Cardiac fibroblast (primary cell): Measurements from ENCODE around the gene RSRC1.
"Not testable (repeated sequence)": the region's sequence is repeated elsewhere in the genome, so short reads cannot be mapped to it uniquely, and the experiment has no call there.

Experiments
- DNase-seq, 2 donors: peaks; one replicate each; pipeline versions ENCODE4 v3.0.0 to v3.0.0-alpha.2; 2010; ENCODE audit warnings: low read depth in 2 of 2
- H3K4me3 ChIP-seq, 2 donors: replicated peaks in 1 of 2; 1 replicate in 1 of 2; 2 replicates in 1 of 2; pipeline ENCODE4 v1.5.1; 2011; ENCODE audit warnings: low read depth in 2 of 2, low read length in 2 of 2, mild to moderate bottlenecking in 2 of 2, moderate library complexity in 1 of 2
- CTCF ChIP-seq: IDR thresholded peaks from one replicate; pipeline ENCODE4 v1.5.1; 2011; ENCODE audit warnings: low read depth, mild to moderate bottlenecking, low read length, inconsistent platforms

Gene RSRC1

GRCh38 chr3:158330870-158331269, 221.0 kb downstream of the RSRC1 start:
- TF ChIP-seq CTCF, result no peak
- no peak overlapping the region for H3K4me3 ChIP-seq
- DNase-seq, result peak in 1 of 2 donors; percentile 35

DNA sequence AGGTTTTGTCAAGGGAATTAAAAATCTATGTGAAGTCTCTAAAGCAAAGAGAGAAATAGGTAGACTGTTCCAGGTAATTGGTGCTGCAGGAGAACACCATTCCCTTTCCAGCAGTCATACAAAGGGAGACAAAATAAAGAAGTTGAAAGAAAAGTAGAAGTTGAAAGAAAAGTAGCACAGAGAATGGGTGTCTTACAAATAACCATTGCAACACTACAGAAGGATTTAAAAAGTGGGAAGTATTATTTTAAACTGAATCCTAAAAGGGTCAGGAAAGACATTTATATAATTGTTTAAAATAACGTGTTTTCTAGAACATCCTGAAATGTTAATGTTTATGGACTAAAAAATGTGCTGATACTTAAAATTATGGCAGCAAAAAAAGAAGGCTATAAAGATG, 223.8 kb downstream of the RSRC1 start:
- no peak for TF ChIP-seq CTCF
- no peak overlapping the region for H3K4me3 ChIP-seq
- DNase-seq, result no peak

GRCh38 chr3:158337110-158337509, 227.2 kb downstream of the RSRC1 start:
- no peak for TF ChIP-seq CTCF
- DNase-seq, result no peak
- H3K4me3 ChIP-seq, result no peak overlapping the region

DNA sequence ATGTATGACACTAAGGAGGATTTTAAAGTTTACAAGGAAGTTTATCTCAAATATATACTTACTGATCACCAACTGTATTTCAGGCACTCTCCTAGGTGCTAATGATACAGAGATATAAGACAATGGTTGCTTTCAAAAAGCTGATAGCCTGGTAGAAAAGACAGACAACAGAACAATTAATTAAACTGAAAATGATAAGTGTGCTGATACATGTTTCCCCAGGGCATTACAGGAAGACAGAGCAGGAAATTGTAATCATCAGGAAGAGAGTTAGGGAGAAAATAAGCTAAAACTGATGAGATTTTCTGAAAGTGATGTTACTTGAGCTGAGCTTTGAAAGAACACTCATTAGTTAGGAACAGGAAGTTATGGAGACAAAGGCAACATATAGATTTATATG, 229.7 kb downstream of the RSRC1 start:
- no peak for DNase-seq
- no peak overlapping the region for H3K4me3 ChIP-seq
- TF ChIP-seq CTCF, result no peak

- not testable (repeated sequence) for H3K4me3 ChIP-seq, DNase-seq
Observed at GRCh38 chr3:158340951-158341350, 231.1 kb downstream of the RSRC1 start.

- no peak for TF ChIP-seq CTCF
- DNase-seq, result peak; percentile 42 to 50
- no peak overlapping the region for H3K4me3 ChIP-seq
Observed at GRCh38 chr3:158347966-158348365, 238.1 kb downstream of the RSRC1 start.

GRCh38 chr3:158350971-158351370, 241.1 kb downstream of the RSRC1 start:
- no peak for TF ChIP-seq CTCF
- no peak overlapping the region for H3K4me3 ChIP-seq
- DNase-seq, result no peak
